CD4-positive, alpha-beta T cell treated with Interleukin-15 for 4 hours (primary cell): ENCODE results near the gene UGT1A4.
"Not testable (repeated sequence)": the region's sequence is repeated elsewhere in the genome, so short reads cannot be mapped to it uniquely, and the experiment has no call there.

ENCODE experiments used
- DNase-seq: peaks from one replicate; pipeline ENCODE4 v3.0.0-alpha.2; 2020; ENCODE audit warnings: low spot score

Gene UGT1A4

DNA sequence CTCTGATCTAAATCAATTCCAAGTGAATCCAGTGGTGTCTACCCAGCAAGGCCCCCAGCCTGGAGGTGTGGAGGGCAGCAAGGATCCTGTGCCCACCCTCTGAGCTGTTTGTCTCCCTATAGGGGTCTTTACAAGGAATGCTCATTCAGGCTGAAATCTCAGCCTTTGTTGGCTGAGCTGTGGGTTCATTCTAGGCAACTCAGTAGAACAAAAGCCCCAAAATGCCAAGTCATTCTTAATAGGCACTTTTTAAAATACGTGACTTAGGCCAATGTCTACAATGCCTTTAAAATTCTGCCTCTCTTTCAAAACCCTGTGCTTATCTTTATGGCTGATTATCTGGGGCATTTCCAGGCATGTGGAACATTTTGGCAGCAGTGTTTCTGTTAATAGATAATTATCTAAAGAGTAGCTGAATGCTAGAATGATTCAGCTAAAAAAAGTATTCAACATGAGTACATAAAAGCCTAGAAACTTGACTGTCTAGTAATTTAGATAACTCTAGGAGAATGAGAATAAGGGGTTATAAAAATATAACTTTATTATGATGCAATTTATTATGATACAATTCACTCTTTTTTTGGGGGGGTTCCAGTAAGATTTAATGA is 18.4 kb upstream of the UGT1A4 start:
- no peak for DNase-seq

DNA sequence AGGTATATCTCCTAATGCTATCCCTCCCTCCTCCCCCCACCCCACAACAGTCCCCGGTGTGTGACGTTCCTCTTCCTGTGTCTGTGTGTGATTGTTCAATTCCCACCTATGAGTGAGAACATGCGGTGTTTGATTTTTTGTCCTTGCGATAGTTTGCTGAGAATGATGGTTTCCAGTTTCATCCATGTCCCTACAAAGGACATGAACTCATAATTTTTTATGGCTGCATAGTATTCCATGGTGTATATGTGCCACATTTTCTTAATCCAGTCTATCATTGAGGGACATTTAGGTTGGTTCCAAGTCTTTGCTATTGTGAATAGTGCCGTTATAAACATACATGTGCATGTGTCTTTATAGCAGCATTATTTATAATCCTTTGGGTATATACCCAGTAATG is 17.7 kb upstream of the UGT1A4 start:
- DNase-seq: not testable (repeated sequence)

DNA sequence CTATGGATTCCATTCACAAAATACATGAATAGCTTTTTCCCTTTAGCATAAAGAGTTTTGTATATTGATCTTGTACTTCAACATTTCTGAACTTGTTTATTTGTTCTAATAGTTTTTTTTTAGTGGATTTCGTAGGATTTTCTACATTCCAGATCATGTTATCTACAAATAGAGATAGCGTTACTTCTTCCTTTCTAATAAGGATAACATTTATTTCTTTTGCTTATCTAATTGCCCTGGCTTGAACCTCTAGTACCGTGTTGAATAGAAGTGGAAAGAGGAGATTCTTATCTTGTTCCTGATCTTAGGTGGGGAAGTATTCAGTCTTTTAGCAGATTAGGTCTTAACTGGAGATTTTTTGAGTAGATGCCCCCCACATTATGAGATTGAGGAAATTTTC is 16.3 kb upstream of the UGT1A4 start:
- DNase-seq: no peak

DNA sequence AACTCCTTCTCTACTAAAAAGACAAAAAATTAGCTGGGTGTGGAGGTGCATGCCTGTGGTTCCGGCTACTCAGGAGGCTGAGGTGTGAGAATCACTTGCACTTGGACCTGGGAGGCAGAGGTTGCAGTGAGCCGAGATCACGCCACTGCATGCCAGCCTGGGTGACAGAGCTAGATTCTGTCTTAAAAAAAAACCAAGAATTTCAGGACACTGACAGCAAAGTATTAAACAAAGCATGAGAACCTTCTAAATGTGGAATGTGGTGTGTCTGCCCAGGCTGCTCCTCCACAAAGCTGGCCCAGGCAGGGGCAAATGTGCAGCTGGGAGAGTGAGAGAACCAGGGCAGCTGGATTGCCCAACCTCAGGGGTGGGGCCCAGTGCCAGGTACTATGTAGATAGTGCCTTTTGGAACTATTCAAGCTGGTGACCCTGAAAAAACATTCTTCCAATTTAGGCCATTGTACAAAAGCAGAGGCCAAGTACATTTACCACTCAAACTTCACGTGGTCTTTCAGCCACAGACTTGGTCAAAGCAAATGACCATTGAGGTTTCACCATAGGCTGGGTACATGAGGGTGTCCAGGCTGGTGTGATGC is 12.5 kb upstream of the UGT1A4 start:
- DNase-seq: no peak

DNA sequence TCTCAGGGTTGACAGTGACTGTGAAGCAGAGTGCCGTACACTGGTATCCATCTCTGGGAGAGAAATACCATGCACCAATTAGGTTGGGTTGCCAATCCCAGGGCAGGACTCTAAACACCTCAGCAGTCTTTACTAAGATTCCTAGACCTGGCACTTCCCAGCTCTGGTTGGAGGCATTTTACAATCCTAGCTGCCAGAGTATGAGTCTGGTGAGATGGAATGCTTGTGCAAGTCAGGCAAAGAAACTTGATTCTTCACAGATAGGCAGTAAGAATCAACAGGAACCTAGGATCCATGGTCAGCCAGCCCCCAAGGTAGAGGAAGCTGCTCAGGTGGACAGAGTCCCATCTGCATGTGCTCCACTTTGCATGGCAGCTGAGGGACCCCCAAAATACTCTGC is 11.8 kb upstream of the UGT1A4 start:
- DNase-seq: no peak

DNA sequence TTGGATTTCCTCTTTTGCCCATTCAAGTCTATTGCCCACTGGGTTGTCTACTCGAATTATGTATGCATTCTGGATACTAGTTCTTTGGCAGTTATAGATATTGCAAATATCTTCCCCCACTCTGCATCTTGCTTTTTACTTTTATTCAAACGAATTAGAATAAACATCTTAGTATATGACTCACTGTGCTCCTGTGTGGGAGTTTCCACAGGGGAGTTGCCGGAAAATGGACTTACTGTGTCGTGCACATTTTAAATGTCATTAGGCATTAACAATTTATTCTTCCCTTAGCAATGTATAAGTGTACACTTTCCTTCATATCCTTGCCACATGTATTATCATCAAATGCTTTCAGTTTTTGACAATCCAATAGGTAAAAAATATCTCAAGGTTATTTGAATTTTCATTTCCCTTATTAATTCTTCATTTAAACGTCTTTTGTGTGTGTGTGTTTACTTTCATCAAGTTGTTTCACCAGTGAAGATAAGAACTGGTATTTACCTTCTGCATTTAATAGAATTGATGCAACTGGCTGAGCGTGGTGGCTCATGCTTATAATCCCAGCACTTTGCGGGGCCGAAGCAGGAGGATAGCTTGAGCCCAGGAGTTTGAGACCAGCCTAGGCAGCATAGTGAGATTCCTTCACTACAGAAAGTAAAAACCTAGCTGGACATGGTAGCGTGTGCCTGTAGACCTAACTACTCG is 10.4 kb upstream of the UGT1A4 start:
- no peak for DNase-seq

DNA sequence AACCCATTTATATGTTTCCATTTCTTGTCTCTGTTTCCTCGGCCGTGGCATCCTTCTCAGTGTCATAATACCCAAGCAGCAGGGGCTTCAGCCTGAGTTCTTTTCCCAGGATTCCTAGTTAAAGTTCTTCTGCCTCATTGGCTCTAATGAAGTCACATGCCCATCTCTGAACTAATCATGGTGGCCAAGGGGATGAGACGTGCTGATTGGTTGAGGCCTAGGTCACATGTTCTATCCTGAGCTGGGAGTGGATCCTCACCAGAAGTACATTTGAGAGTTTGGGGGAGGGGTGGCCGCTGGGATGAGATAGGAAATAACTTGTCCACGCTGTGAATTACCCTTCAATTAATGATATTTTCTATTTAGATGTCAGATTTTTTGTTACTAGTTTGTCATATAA is 9.6 kb upstream of the UGT1A4 start:
- DNase-seq: no peak

DNA sequence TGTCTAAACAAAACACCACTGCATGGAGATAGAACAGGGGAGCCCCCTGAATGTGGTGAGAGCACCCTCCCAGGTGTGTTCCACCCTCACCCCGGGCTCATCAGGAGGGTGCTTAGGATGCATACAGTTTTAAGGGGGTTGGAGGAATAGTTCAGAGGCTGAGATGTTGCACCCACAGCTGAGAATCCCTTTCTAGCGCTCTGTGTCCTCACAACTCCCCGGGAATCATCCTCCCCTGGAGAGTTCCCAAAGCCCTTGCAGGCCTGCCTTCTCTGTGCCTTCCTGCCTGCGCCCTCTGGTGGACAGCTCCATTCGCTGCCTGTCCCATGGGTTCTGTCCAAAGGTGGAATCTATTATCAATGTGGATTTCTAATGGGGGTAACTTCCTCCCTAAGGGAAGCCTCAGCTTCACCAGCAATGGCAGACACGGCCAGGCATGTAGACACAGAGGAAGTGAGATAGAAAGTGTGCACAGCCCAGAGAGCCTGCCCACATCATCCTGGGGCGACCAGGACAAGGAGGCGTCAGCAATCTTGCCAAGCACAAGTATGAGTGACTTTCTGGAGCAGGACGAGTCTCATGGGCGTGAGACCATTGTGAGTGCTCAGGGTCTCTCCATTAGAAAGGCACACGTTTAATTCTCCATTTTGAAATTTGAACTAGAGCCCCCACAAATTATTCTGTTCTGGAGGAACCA is 7.1 kb upstream of the UGT1A4 start:
- peak; percentile 54 for DNase-seq

DNA sequence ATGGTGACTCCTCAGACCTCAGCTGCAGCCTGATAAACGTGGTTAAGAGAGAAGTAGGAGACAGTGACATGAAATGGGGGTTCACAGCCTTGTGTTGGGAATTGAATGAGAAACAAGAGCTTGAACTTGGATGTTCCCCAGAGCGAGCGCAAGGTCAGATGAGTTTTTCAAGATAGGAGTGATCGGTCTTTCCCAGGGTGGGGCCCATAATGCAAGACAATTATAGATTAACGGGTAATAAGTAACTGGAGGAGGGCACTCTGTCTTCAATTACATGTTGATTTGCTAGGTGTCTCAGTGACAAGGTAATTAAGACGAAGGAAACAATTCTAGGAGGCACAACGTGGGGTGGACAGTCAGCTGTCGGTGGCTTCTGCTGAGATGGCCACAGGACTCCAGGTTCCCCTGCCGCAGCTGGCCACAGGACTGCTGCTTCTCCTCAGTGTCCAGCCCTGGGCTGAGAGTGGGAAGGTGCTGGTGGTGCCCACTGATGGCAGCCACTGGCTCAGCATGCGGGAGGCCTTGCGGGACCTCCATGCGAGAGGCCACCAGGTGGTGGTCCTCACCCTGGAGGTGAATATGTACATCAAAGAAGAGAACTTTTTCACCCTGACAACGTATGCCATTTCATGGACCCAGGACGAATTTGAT is 5.8 kb upstream of the UGT1A4 start, which contains the start of gene UGT1A5:
UGT1A5 (plus strand) TSS at position 297 of the 651 bp plus-strand sequence; CDS start at position 382, 85 bp downstream.
- no peak for DNase-seq

DNA sequence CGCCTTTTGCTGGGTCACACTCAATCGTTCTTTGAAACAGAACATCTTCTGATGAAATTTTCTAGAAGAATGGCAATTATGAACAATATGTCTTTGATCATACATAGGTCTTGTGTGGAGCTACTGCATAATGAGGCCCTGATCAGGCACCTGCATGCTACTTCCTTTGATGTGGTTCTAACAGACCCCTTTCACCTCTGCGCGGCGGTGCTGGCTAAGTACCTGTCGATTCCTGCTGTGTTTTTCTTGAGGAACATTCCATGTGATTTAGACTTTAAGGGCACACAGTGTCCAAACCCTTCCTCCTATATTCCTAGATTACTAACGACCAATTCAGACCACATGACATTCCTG is 5.3 kb upstream of the UGT1A4 start:
- DNase-seq: no peak

DNA sequence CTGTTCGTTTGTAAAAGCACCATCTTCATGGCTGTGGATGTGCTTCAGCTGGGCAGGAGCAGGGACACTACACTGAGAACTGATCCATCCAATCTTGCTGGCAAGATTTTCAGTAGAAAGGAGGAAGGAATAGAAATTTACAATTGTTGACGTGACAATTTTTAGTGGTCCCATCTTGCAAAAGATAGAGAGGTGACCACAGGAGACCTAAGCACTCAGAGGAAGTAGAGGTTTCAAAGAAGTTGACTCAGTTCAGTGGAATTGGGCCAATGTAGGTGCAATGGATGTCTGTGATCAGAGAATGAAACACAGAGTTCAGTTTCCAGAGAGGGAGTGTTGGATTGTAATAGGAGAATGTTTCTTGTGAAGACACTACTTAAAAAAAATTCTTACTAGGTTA is 4.4 kb upstream of the UGT1A4 start:
- DNase-seq: no peak

DNA sequence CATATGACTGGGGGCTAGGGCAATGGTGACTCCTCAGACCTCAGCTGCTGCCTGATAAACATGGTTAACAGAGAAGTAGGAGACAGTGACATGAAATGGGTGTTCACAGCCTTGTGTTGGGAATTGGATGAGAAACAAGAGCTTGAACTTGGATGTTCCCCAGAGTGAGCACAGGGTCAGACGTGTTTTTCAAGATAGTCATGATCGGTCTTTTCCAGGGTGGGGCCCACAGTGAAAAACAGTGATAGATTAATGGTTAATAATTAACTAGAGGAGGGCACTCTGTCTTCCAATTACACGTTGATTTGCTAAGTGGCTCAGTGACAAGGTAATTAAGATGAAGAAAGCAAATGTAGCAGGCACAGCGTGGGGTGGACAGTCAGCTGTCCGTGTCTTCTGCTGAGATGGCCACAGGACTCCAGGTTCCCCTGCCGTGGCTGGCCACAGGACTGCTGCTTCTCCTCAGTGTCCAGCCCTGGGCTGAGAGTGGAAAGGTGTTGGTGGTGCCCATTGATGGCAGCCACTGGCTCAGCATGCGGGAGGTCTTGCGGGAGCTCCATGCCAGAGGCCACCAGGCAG is 10.3 kb downstream of the UGT1A4 start, which contains the start of gene UGT1A3:
UGT1A3 (plus strand) TSS at position 320 of the 579 bp plus-strand sequence; CDS start at position 405, 85 bp downstream.
- no peak for DNase-seq

DNA sequence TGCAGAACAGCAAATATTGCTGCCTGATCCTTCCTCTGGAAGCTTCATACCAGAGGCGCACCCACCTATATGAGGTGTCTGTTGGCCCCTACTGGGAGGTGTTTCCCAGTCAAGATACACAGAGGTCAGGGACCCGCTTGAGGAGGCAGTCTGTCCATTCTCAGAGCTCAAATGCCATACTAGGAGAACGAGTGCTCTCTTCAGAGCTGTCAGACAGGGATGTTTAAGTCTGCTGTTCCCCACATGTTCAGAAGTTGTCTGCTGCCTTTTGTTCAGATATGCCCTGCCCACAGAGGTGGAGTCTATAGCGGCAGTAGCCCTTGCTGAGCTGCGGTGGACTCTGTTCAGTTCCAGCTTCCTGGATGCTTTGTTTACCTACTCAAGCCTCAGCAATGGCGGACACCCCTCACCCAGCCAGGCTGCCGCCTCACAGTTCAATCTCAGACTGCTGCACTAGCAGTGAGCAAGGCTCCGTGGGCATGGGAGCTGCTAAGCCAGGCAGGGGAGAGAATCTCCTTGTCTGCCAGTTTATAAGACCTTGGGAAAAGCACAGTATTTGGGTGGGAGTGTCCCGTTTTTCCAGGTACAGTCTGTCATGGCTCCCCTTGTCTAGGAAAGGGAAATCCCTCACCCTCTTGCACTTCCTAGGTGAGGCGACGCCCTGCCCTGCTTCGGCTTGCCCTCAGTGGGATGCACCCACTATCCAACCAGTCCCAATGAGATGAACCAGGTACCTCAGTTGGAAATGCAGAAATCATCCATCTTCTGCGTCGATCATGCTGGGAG is 18.5 kb downstream of the UGT1A4 start:
- not testable (repeated sequence) for DNase-seq

DNA sequence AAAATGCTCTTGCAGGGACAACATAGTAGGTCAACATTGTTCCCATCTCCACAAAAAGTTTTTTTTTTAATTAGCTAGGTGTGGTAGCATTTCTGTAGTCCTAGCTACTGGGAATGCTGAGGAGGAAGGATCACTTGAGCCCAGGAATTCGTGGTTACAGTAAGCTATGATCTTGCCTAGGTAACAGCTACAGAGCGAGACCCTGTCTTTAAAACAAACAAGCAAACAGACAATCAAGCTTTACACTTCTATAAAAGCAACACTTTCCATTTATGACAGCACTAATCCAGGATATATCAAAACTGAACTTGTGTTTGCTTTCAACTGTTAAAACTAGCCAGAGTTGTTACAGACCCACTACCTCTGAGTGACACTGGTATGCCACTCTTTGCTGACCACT is 22.3 kb downstream of the UGT1A4 start:
- DNase-seq: no peak

DNA sequence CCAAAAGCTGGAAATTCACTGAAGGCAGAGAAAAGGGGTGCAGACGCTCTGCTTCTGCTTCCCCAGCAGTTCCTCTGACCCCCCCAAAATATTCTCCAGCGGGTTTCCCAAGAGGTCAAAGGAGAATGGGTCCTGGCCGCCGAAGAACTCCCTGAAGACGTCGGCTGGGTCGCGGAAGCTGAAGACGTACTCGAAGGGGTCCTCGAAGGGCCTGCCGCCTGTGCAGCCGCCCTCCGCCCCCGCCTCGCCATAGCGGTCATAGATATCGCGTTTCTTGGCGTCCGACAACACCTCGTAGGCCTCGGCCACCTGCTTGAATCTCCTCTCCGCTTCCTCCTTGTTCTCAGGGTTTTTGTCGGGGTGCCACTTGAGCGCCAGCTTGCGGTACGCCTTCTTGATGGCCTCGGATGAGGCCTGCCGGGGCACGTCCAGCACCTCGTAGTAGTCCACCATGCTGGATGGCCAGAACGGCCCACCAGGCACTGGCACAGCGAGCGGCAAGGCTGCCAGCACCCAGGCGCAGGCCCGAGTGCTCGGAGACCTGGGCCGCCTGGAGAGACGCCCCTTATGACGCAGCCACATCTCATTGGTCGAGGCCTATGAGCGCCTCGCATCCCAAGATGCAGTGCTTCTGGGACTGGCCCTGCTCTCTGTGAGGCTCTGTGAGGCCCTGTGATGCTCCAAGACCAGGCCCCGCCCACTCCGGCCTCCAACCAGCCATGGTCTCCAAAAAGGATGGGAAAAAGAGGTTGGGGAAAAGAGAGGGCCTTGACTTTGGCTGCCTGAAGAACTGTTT is 25.1 kb downstream of the UGT1A4 start:
- no peak for DNase-seq

DNA sequence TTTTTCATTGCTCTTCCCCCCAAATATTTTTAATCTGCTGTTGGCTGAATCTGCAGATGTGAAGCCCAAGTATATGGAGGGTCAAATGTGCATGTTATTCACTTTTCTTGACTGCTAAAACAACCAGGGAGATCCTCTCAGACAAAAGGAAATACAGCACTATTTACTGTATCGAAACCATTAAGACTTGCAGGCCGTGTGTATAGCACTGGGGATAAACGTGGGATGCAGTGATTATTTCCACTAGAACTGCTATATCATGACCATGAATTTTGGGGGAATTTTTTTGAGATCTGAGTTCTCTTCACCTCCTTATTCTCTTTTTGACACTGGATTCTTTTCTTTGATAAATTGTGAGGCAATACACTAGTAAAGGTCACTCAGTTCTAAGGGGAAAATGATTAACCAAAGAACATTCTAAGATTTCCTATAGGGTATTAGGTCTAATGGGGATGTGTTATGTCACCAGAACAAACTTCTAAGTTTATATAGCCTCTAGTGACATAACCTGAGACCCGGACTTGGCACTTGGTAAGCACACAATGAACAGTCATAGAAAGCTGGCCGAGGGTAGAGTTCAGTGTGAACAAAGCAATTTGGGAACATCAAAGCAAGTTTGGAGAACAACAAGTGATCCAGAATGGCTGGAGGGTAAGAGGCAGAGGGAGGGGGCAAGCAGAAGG is 26.7 kb downstream of the UGT1A4 start:
- no peak for DNase-seq

DNA sequence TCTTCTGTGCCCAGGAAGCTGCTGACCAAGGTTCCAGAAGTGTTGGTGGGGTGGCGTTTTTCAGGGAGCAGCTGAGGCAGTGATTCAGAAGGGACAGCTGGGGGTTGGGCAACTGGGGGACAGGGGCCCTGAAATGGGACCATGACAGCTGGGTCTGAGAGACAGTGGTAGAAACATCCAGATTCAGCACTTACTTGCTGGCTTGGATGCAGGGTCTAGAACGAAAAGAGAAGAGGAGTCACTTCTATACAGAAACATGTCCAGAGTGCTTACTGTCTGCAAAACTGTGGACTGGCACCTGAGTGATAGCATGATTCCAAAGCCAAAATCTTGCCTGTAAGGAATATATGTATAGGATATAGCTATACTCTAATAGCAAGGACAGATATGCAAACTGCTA is 27.3 kb downstream of the UGT1A4 start:
- DNase-seq: not testable (repeated sequence)

DNA sequence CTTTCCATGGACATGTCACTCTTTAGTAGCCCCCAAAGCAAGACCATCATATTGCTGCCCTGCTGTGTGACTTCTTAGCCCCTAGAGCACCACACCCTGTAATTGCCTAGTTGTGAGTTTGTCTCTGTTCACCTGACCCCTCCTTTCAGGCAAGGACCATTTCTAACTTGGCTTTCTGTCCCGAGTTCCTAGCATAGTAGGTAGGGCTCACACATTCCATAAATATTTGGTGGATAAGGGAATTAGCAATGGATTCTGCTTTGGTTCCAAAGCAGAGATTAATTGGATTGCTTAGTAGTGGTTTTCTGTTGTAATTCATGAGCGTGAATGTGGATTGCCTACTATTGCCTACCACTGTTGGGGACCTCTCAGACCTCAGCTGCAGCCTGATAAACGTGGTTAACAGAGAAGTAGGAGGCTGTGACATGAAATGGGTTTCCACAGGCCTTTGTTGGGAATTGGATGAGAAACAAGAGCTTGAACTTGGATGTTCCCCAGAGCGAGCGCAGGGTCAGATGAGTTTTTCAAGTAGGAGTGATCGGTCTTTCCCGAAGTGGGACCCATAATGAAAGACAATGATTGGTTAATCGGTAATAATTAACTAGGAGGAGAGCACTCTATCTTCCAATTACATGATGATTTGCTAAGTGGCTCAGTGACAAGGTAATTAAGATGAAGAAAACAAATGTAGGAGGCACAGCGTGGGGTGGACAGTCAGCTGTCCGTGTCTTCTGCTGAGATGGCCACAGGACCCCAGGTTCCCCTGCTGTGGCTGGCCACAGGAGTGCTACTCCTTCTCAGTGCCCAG is 28.1 kb downstream of the UGT1A4 start:
- no peak for DNase-seq

DNA sequence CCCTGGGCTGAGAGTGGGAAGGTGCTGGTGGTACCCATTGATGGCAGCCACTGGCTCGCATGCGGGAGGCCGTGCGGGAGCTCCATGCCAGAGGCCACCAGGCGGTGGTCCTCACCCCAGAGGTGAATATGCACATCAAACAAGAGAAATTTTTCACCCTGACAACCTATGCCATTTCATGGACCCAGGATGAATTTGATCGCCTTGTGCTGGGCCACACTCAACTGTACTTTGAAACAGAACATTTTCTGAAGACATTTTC is 28.7 kb downstream of the UGT1A4 start:
- no peak for DNase-seq
